Sigmoid colon (tissue), 7 donors: ENCODE measurements around the gene CDX1. TPM values are rescaled to one million over a fixed set of nuclear protein-coding genes. Genes with fewer than 3 reads are reported as not detected.
A peak's percentile ranks its signal among the peaks of the same experiment; 100 is the strongest.

Experiments
- DNase-seq: peaks from one replicate; pipeline ENCODE4 v3.0.0-alpha.2; 2019
- H3K27ac ChIP-seq, 4 donors: fragments of 200-600 bp; sonication (generic); one replicate each; pipeline ENCODE4 v1.5.1; 2016 to 2019; ENCODE audit warnings: mild to moderate bottlenecking in 1 of 4
- H3K27me3 ChIP-seq, 3 donors: fragments of 200-600 bp; sonication (generic); one replicate each; pipeline ENCODE4 v1.5.1; 2019; ENCODE audit warnings: mild to moderate bottlenecking in 1 of 3
- H3K36me3 ChIP-seq, 4 donors: fragments of 200-600 bp; sonication (generic); one replicate each; pipeline ENCODE4 v1.5.1; 2016 to 2019
- H3K4me1 ChIP-seq, 4 donors: fragments of 200-600 bp; sonication (generic); one replicate each; pipeline ENCODE4 v1.5.1; 2017 to 2019
- H3K4me3 ChIP-seq, 4 donors: fragments of 200-600 bp; sonication (generic); one replicate each; pipeline ENCODE4 v1.5.1; 2017 to 2019; ENCODE audit warnings: mild to moderate bottlenecking in 2 of 4, moderate library complexity in 1 of 4
- H3K9me3 ChIP-seq, 4 donors: fragments of 200-600 bp in 3 of 4; sonication (generic) in 3 of 4; one replicate each; pipeline versions ENCODE4 v1.5.1 to v1.6.1; 2013 to 2019
- CTCF ChIP-seq, 4 experiments: fragments of 450-650 bp in 3 of 4; fragments of 200-600 bp in 1 of 4; IDR thresholded peaks; one replicate each; pipeline ENCODE4 v1.5.1; 2016 to 2019; ENCODE audit warnings: antibody characterized with exemption in 4 of 4, mild to moderate bottlenecking in 3 of 4, moderate library complexity in 2 of 4
- EP300 ChIP-seq, 4 donors: sonication (generic); formaldehyde crosslinking; IDR thresholded peaks; one replicate each; pipeline ENCODE4 v1.6.1; 2017; ENCODE audit warnings: antibody characterized with exemption in 4 of 4
- POLR2A ChIP-seq, 2 donors: fragments of 450-650 bp; IDR thresholded peaks; one replicate each; pipeline ENCODE4 v1.6.1; 2016; ENCODE audit warnings: antibody characterized with exemption in 2 of 2, mild to moderate bottlenecking in 2 of 2, moderate library complexity in 2 of 2
- POLR2AphosphoS5 ChIP-seq, 4 donors: sonication (generic); formaldehyde crosslinking; IDR thresholded peaks; one replicate each; pipeline ENCODE4 v1.6.1; 2017; ENCODE audit warnings: antibody characterized with exemption in 4 of 4
- WGBS, 2 donors: extraction: QIAGEN DNeasy Blood & Tissue Kit; methylation state at CpG; one replicate each; pipeline ENCODE4 v1.1.7; 2013; 5-methylcytosine and 5-hydroxymethylcytosine counted together
- intact Hi-C: fragments of 100-400 bp; cut with DNase I; formaldehyde crosslinking; loops from one replicate; pipeline ENCODE4 v1.15.1; 2023
- polyA plus RNA-seq, 3 donors: library from polyadenylated mRNA; stranded (reverse); fragments of 200-250 nt; gene quantifications; one replicate each; pipeline ENCODE4 v1.2.3, GENCODE V29; 2013
- total RNA-seq, 4 donors: library from RNA; depleted of rRNA; stranded (reverse); fragments of >200 nt; gene quantifications; one replicate each; pipeline ENCODE4 v1.1.0, GENCODE V29; 2016
- donor health status: healthy with polysubstance abuse.
- donor health status: Bipolar disorder and iron deficiency.
- donor health status: healthy.

The CDX1 gene
- total and polyA plus RNA-seq, 7 donors, result 0.71 to 455 (median 325) TPM; not detected in 2

- Histone ChIP-seq H3K4me1 (peaks cover 0 to 48% (median 34%) of the 10 kb centered on the region in 4 donors), H3K27ac (peak overlapping the region; percentile 84 to 92 (median 87)), H3K9me3 (no peaks in the 10 kb centered on the region), H3K27me3 (no peaks in the 10 kb centered on the region), H3K36me3 (peaks cover 0 to 15% (median 0%) of the 10 kb centered on the region in 4 donors), H3K4me3 (peak overlapping the region in 3 of 4 donors; percentile 54 to 61 (median 57))
- no peak for DNase-seq
- intact Hi-C loops, result no loop called here
- TF ChIP-seq EP300 (IDR thresholded peaks at IDR 0.05) (no peak), POLR2A (IDR thresholded peaks at IDR 0.05) (no peak), POLR2AphosphoS5 (IDR thresholded peaks at IDR 0.05) (no peak), CTCF (IDR thresholded peaks at IDR 0.05) (no peak)
- 75% methylated on average over 12 of the region's 12 CpGs for WGBS, 2 donors
These were observed 13.7 kb upstream of the CDX1 start for GRCh38 chr5:150152636-150153462.

GRCh38 chr5:150153483-150153882 lies 13.1 kb upstream of the CDX1 start:
- peaks cover 0 to 14% (median 0%) of the 10 kb centered on the region in 4 donors for H3K36me3 ChIP-seq
- no peak for DNase-seq
- WGBS, 2 donors, result 74 to 80% methylated on average over 2 of the region's 2 CpGs
- H3K4me1 ChIP-seq, result peaks cover 0 to 53% (median 31%) of the 10 kb centered on the region in 4 donors
- H3K27ac ChIP-seq, result peak overlapping the region; percentile 84 to 92 (median 87)
- TF ChIP-seq POLR2AphosphoS5 (IDR thresholded peaks at IDR 0.05) (no peak), CTCF (IDR thresholded peaks at IDR 0.05) (no peak), EP300 (IDR thresholded peaks at IDR 0.05) (no peak), POLR2A (IDR thresholded peaks at IDR 0.05) (no peak)
- no peaks in the 10 kb centered on the region for H3K27me3 ChIP-seq
- no peaks in the 10 kb centered on the region for H3K9me3 ChIP-seq
- H3K4me3 ChIP-seq, result peak overlapping the region; percentile 54 to 61 (median 57)
- intact Hi-C loops, result no loop called here

GRCh38 chr5:150153957-150154617 lies 12.5 kb upstream of the CDX1 start:
- 70 to 78% methylated on average over 9 of the region's 9 CpGs for WGBS, 2 donors
- peak overlapping the region; percentile 54 to 61 (median 57) for H3K4me3 ChIP-seq
- H3K9me3 ChIP-seq, result no peaks in the 10 kb centered on the region
- H3K27me3 ChIP-seq, result no peaks in the 10 kb centered on the region
- peak overlapping the region; percentile 84 to 92 (median 87) for H3K27ac ChIP-seq
- intact Hi-C loops, result no loop called here
- peaks cover 0 to 8% (median 0%) of the 10 kb centered on the region in 4 donors for H3K36me3 ChIP-seq
- peaks cover 0 to 53% (median 28%) of the 10 kb centered on the region in 4 donors for H3K4me1 ChIP-seq
- no peak for DNase-seq
- TF ChIP-seq POLR2AphosphoS5 (IDR thresholded peaks at IDR 0.05) (peak in 3 of 4 donors; percentile 67 to 78 (median 70)), CTCF (IDR thresholded peaks at IDR 0.05) (peak in 1 of 4 experiments; percentile 9), EP300 (IDR thresholded peaks at IDR 0.05) (no peak)

- no peaks in the 10 kb centered on the region for H3K27me3 ChIP-seq
- peak overlapping the region; percentile 84 to 92 (median 87) for H3K27ac ChIP-seq
- DNase-seq, result no peak
- intact Hi-C loops, result loop anchor here (5.0 kb wide), 1 partner anchor 283 kb away; no protein-coding TSS in a partner anchor
- peaks cover 0 to 7% (median 0%) of the 10 kb centered on the region in 4 donors for H3K36me3 ChIP-seq
- peak overlapping the region; percentile 54 to 61 (median 57) for H3K4me3 ChIP-seq
- H3K4me1 ChIP-seq, result peaks cover 0 to 54% (median 29%) of the 10 kb centered on the region in 4 donors
- 72 to 78% methylated on average over 7 of the region's 7 CpGs for whole genome bisulfite sequencing, 2 donors
- H3K9me3 ChIP-seq, result no peaks in the 10 kb centered on the region
- no peak for TF ChIP-seq EP300 (IDR thresholded peaks at IDR 0.05)
- no peak for TF ChIP-seq CTCF (IDR thresholded peaks at IDR 0.05)
- TF ChIP-seq POLR2AphosphoS5 (IDR thresholded peaks at IDR 0.05), result no peak
- TF ChIP-seq POLR2A (IDR thresholded peaks at IDR 0.05), result no peak
These were observed 11.9 kb upstream of the CDX1 start for GRCh38 chr5:150154618-150155128.
